Renal cortex interstitium (tissue), 11 donors: ENCODE data around the gene CALN1. TPM values are rescaled to one million over a fixed set of nuclear protein-coding genes. Genes with fewer than 3 reads are reported as not detected.
"Not testable (repeated sequence)": the region's sequence is repeated elsewhere in the genome, so short reads cannot be mapped to it uniquely, and the experiment has no call there.

Experiments
- DNase-seq, 11 donors: peaks; one replicate each; pipeline ENCODE4 v3.0.0-alpha.2; 2013; ENCODE audit warnings: low read depth in 9 of 11, low spot score in 4 of 11; ENCODE audit errors: extremely low read depth in 1 of 11
- polyA plus RNA-seq, 3 donors: library from polyadenylated mRNA; unstranded; fragments of 120-200 nt; gene quantifications; one replicate each; pipeline ENCODE4 v1.2.1, GENCODE V29; 2013; ENCODE audit not compliant: insufficient read length in 3 of 3

CALN1 gene
- polyA plus RNA-seq, 3 donors = 0.47 to 1.3 (median 1.00) TPM

- DNase-seq = no peak
These were observed 1.7 kb upstream of the CALN1 start for GRCh38 chr7:72413886-72414285.

- no peak for DNase-seq
These were observed 1.2 kb upstream of the CALN1 start for GRCh38 chr7:72413290-72413689.

GRCh38 chr7:72411419-72411818 lies 719 bp downstream of the CALN1 start:
- no peak for DNase-seq

GRCh38 chr7:72409638-72410015 lies 2.5 kb downstream of the CALN1 start:
- DNase-seq = no peak

GRCh38 chr7:72408966-72409637 lies 3.0 kb downstream of the CALN1 start:
- DNase-seq = no peak

GRCh38 chr7:72406820-72407403 lies 5.2 kb downstream of the CALN1 start:
- no peak for DNase-seq

GRCh38 chr7:72405871-72406270 lies 6.3 kb downstream of the CALN1 start:
- no peak for DNase-seq

- no peak for DNase-seq
These were observed 6.7 kb downstream of the CALN1 start for GRCh38 chr7:72405418-72405817.

GRCh38 chr7:72404743-72405142 lies 7.4 kb downstream of the CALN1 start:
- no peak for DNase-seq

- DNase-seq = no peak
These were observed 8.6 kb downstream of the CALN1 start for GRCh38 chr7:72403458-72404076.

GRCh38 chr7:72394016-72394415 lies 18.1 kb downstream of the CALN1 start:
- DNase-seq = no peak

- no peak for DNase-seq
These were observed 20.2 kb downstream of the CALN1 start for GRCh38 chr7:72391821-72392377.

- no peak for DNase-seq
These were observed 26.0 kb downstream of the CALN1 start for GRCh38 chr7:72386118-72386517.

GRCh38 chr7:72362246-72362645 lies 49.9 kb downstream of the CALN1 start:
- no peak for DNase-seq

- no peak for DNase-seq
These were observed 66.9 kb downstream of the CALN1 start for GRCh38 chr7:72345208-72345727.

GRCh38 chr7:72343991-72344390 lies 68.1 kb downstream of the CALN1 start:
- DNase-seq = no peak

- DNase-seq = not testable (repeated sequence)
These were observed 68.8 kb downstream of the CALN1 start for GRCh38 chr7:72343354-72343753.

- peak in 1 of 11 donors; percentile 12 for DNase-seq
These were observed 74.6 kb downstream of the CALN1 start for GRCh38 chr7:72337390-72338167.

- peak in 3 of 11 donors; percentile 20 to 23 (median 20) for DNase-seq
These were observed 75.3 kb downstream of the CALN1 start for GRCh38 chr7:72336632-72337389.
